Activated naive CD8-positive, alpha-beta T cell treated with anti-CD3 and anti-CD28 coated beads, Interleukin-2, amount 50 U/mL, for 24 hours (primary cell): ENCODE measurements around the gene KIRREL3.

Source experiments
- ATAC-seq: fragments of 150-1000 bp; cut with Tn5 transposase; one replicate; pipeline ENCODE4 v1.10.0; 2021
- DNase-seq: peaks from one replicate; pipeline ENCODE4 v3.0.0; 2021
- H3K27ac Mint-ChIP-seq: one replicate; pipeline ENCODE4 v1.8.0; 2021; ENCODE audit warnings: mild to moderate bottlenecking, mixed read lengths
- H3K27me3 Mint-ChIP-seq: one replicate; pipeline ENCODE4 v1.8.0; 2021; ENCODE audit warnings: mixed read lengths
- H3K36me3 Mint-ChIP-seq: one replicate; pipeline ENCODE4 v1.8.0; 2021; ENCODE audit warnings: low read depth, mixed read lengths
- H3K4me1 Mint-ChIP-seq: one replicate; pipeline ENCODE4 v1.8.0; 2021; ENCODE audit warnings: mixed read lengths
- H3K4me3 Mint-ChIP-seq: one replicate; pipeline ENCODE4 v1.8.0; 2021; ENCODE audit warnings: mild to moderate bottlenecking, moderate library complexity, mixed read lengths
- H3K9me3 Mint-ChIP-seq: one replicate; pipeline ENCODE4 v1.8.0; 2021; ENCODE audit warnings: mixed read lengths

KIRREL3 gene

GRCh38 chr11:126816645-126817044 lies 183.9 kb downstream of the KIRREL3 start:
- ATAC-seq (no peak), DNase-seq (no peak)
- Mint-ChIP-seq H3K4me1 (no peaks in the 10 kb centered on the region), H3K36me3 (no peaks in the 10 kb centered on the region), H3K4me3 (no peak overlapping the region), H3K27me3 (no peaks in the 10 kb centered on the region), H3K9me3 (no peaks in the 10 kb centered on the region), H3K27ac (no peak overlapping the region)

GRCh38 chr11:126815111-126815510 lies 185.5 kb downstream of the KIRREL3 start:
- no peaks in the 10 kb centered on the region for H3K27me3 Mint-ChIP-seq
- no peaks in the 10 kb centered on the region for H3K36me3 Mint-ChIP-seq
- DNase-seq (no peak), ATAC-seq (no peak)
- H3K4me1 Mint-ChIP-seq: no peaks in the 10 kb centered on the region
- no peaks in the 10 kb centered on the region for H3K9me3 Mint-ChIP-seq
- no peak overlapping the region for H3K4me3 Mint-ChIP-seq
- H3K27ac Mint-ChIP-seq: no peak overlapping the region

GRCh38 chr11:126810776-126811175 lies 189.8 kb downstream of the KIRREL3 start:
- peaks cover 2% of the 10 kb centered on the region for H3K27me3 Mint-ChIP-seq
- H3K4me1 Mint-ChIP-seq: no peaks in the 10 kb centered on the region
- H3K9me3 Mint-ChIP-seq: no peaks in the 10 kb centered on the region
- H3K36me3 Mint-ChIP-seq: no peaks in the 10 kb centered on the region
- ATAC-seq (no peak), DNase-seq (no peak)
- no peak overlapping the region for H3K4me3 Mint-ChIP-seq
- no peak overlapping the region for H3K27ac Mint-ChIP-seq

- H3K4me3 Mint-ChIP-seq: no peak overlapping the region
- no peak for ATAC-seq
Measured at GRCh38 chr11:126809514-126810289, 190.9 kb downstream of the KIRREL3 start.

GRCh38 chr11:126808836-126809235 lies 191.7 kb downstream of the KIRREL3 start:
- no peak overlapping the region for H3K27ac Mint-ChIP-seq
- ATAC-seq: no peak

More at GRCh38 chr11:126809514-126810289, 190.9 kb downstream of the KIRREL3 start:
- Mint-ChIP-seq H3K9me3 (no peaks in the 10 kb centered on the region), H3K4me1 (no peaks in the 10 kb centered on the region), H3K36me3 (no peaks in the 10 kb centered on the region), H3K27ac (no peak overlapping the region), H3K27me3 (peaks cover 2% of the 10 kb centered on the region)
- DNase-seq: no peak

GRCh38 chr11:126808296-126808695 lies 192.3 kb downstream of the KIRREL3 start:
- Mint-ChIP-seq H3K9me3 (no peaks in the 10 kb centered on the region), H3K36me3 (no peaks in the 10 kb centered on the region), H3K4me3 (no peak overlapping the region), H3K27me3 (peaks cover 4% of the 10 kb centered on the region), H3K27ac (no peak overlapping the region), H3K4me1 (no peaks in the 10 kb centered on the region)
- no peak for ATAC-seq
- no peak for DNase-seq

More at GRCh38 chr11:126808836-126809235, 191.7 kb downstream of the KIRREL3 start:
- Mint-ChIP-seq H3K9me3 (no peaks in the 10 kb centered on the region), H3K4me3 (no peak overlapping the region), H3K4me1 (no peaks in the 10 kb centered on the region), H3K36me3 (no peaks in the 10 kb centered on the region), H3K27me3 (peaks cover 4% of the 10 kb centered on the region)
- no peak for DNase-seq

GRCh38 chr11:126805870-126806269 lies 194.7 kb downstream of the KIRREL3 start:
- DNase-seq: no peak
- Mint-ChIP-seq H3K27ac (no peak overlapping the region), H3K4me1 (no peaks in the 10 kb centered on the region), H3K27me3 (peaks cover 4% of the 10 kb centered on the region), H3K4me3 (no peak overlapping the region), H3K36me3 (no peaks in the 10 kb centered on the region), H3K9me3 (no peaks in the 10 kb centered on the region)
- ATAC-seq: no peak

GRCh38 chr11:126804363-126804762 lies 196.2 kb downstream of the KIRREL3 start:
- Mint-ChIP-seq H3K27me3 (peaks cover 4% of the 10 kb centered on the region), H3K4me3 (no peak overlapping the region), H3K9me3 (peaks cover under 1% of the 10 kb centered on the region), H3K4me1 (no peaks in the 10 kb centered on the region), H3K27ac (no peak overlapping the region), H3K36me3 (no peaks in the 10 kb centered on the region)
- DNase-seq (no peak), ATAC-seq (no peak)

- no peaks in the 10 kb centered on the region for H3K4me1 Mint-ChIP-seq
- H3K27me3 Mint-ChIP-seq: peaks cover 2% of the 10 kb centered on the region
- ATAC-seq: no peak
- no peak for DNase-seq
- no peak overlapping the region for H3K27ac Mint-ChIP-seq
- no peaks in the 10 kb centered on the region for H3K36me3 Mint-ChIP-seq
- H3K4me3 Mint-ChIP-seq: no peak overlapping the region
- H3K9me3 Mint-ChIP-seq: peaks cover 7% of the 10 kb centered on the region
Measured at GRCh38 chr11:126800009-126800408, 200.6 kb downstream of the KIRREL3 start.

GRCh38 chr11:126797457-126798169 lies 203.0 kb downstream of the KIRREL3 start:
- DNase-seq: no peak
- no peak for ATAC-seq
- H3K27me3 Mint-ChIP-seq: peaks cover 5% of the 10 kb centered on the region
- no peak overlapping the region for H3K27ac Mint-ChIP-seq
- no peaks in the 10 kb centered on the region for H3K4me1 Mint-ChIP-seq
- no peaks in the 10 kb centered on the region for H3K36me3 Mint-ChIP-seq
- peaks cover 7% of the 10 kb centered on the region for H3K9me3 Mint-ChIP-seq
- H3K4me3 Mint-ChIP-seq: no peak overlapping the region

- Mint-ChIP-seq H3K27ac (no peak overlapping the region), H3K27me3 (peaks cover 13% of the 10 kb centered on the region), H3K4me1 (no peaks in the 10 kb centered on the region), H3K9me3 (no peaks in the 10 kb centered on the region), H3K36me3 (no peaks in the 10 kb centered on the region), H3K4me3 (no peak overlapping the region)
- DNase-seq: no peak
- ATAC-seq: no peak
Measured at GRCh38 chr11:126793596-126793995, 207.0 kb downstream of the KIRREL3 start.

GRCh38 chr11:126791991-126792390 lies 208.6 kb downstream of the KIRREL3 start:
- H3K9me3 Mint-ChIP-seq: no peaks in the 10 kb centered on the region
- no peaks in the 10 kb centered on the region for H3K36me3 Mint-ChIP-seq
- H3K27me3 Mint-ChIP-seq: peaks cover 13% of the 10 kb centered on the region
- no peak overlapping the region for H3K4me3 Mint-ChIP-seq
- no peak overlapping the region for H3K27ac Mint-ChIP-seq
- no peaks in the 10 kb centered on the region for H3K4me1 Mint-ChIP-seq
- no peak for ATAC-seq
- no peak for DNase-seq

- H3K27ac Mint-ChIP-seq: no peak overlapping the region
- no peaks in the 10 kb centered on the region for H3K4me1 Mint-ChIP-seq
- H3K27me3 Mint-ChIP-seq: peaks cover 13% of the 10 kb centered on the region
- H3K4me3 Mint-ChIP-seq: no peak overlapping the region
- H3K9me3 Mint-ChIP-seq: no peaks in the 10 kb centered on the region
- no peak for ATAC-seq
- no peaks in the 10 kb centered on the region for H3K36me3 Mint-ChIP-seq
- no peak for DNase-seq
Measured at GRCh38 chr11:126791446-126791845, 209.1 kb downstream of the KIRREL3 start.

GRCh38 chr11:126790550-126791081 lies 210.0 kb downstream of the KIRREL3 start:
- no peak overlapping the region for H3K4me3 Mint-ChIP-seq
- no peaks in the 10 kb centered on the region for H3K36me3 Mint-ChIP-seq
- no peaks in the 10 kb centered on the region for H3K9me3 Mint-ChIP-seq
- DNase-seq: no peak
- no peak overlapping the region for H3K27ac Mint-ChIP-seq
- ATAC-seq: no peak
- H3K27me3 Mint-ChIP-seq: peaks cover 13% of the 10 kb centered on the region
- no peaks in the 10 kb centered on the region for H3K4me1 Mint-ChIP-seq

- ATAC-seq: no peak
- no peaks in the 10 kb centered on the region for H3K4me1 Mint-ChIP-seq
Measured at GRCh38 chr11:126782810-126783209, 217.8 kb downstream of the KIRREL3 start.

More at GRCh38 chr11:126782810-126783209, 217.8 kb downstream of the KIRREL3 start:
- Mint-ChIP-seq H3K36me3 (no peaks in the 10 kb centered on the region), H3K27ac (no peak overlapping the region), H3K9me3 (no peaks in the 10 kb centered on the region), H3K27me3 (peaks cover 4% of the 10 kb centered on the region), H3K4me3 (no peak overlapping the region)
- DNase-seq: no peak
